NCI-H1930 (cell line): Measurements from ENCODE around the gene EPHX1.
"Not testable (repeated sequence)": the region's sequence is repeated elsewhere in the genome, so short reads cannot be mapped to it uniquely, and the experiment has no call there.

Source experiments
- DNase-seq, 2 experiments: peaks; one replicate each; lab custom pipeline; 2025; lab: John Stamatoyannopoulos, UW

Gene EPHX1

DNA sequence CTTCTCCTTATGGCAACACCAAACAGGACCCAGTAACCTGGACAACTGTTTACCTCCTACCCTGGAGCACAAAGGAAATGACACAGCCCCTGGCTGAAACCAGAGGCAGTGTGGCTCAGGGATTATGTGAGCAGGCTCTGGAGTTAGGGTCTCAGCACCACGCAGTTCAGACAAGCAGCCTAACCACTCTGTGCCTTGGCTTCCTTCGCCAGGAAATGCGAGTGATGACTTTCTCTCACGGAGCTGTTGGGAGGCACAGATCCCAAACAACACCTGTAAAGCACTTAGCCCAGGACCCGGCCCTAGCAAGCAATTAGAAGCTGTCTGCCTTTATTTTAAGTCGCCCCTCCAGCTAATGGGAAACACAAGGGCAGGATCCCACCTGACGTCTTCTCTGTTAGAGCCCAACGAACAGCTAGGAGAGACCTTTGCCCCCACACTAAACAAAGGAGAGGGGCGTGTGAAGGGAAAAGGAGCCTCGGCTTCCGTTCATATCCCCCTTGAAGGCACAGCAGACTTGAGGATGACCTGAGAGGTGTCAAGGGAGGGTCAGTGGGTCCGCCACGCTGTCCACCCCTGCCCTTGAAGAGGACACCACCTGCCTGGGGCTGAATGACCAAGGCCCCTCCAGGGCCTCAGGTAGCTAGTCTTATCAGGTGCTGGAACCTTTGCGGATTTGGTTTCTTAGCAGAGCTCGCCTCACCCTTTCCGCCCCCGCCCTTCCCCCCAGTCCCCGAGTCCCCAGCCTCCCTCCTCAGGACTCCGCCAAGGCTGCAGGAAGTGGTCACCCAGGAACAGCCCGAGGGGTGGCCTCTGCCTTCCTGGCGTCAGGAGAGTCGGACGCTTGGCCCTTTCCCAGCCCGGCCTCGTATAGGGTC lies 71.4 kb downstream of the EPHX1 start:
- DNase-seq = no peak

DNA sequence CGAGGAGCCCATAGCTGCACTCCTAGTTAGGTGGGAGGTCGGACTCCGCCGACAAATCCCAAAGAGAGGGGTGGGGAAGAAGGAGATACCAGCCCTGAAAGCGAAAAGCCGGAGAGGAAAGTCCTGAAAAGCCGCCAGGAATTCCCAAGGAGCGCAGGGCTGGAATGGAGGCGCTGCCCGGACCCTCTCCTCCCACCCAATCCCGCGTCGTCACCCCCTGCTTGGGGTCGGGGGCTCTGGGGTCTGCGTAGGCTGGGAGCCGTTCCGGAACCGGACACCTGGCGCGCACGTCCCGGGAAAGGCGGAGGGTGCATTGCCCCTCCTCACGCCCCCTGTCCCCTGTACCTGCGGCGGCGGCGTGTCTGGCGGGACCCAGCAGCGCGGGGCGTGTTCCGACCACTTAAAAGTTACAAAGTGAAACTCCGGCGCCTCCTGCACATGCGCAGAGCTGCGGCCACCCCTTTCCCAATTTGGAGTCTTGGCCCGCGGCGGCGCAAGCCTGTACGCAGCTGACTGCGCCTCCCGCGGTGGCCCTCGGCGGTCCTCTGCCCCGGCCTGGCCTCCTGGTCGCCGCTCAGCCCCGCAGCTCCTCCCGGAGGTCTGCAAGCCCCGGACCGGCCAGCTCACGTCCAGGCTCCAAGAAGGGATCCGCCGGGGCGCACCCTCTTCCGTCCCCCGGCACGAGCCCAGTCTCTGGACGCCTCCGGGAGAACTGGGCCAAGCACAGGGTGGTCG lies 72.2 kb downstream of the EPHX1 start, which contains the start of gene TMEM63A:
TSS of gene TMEM63A (minus strand) at position 422 of the 735 bp plus-strand sequence. CDS start 4,800 bp downstream, outside the sequence.
- no peak for DNase-seq

DNA sequence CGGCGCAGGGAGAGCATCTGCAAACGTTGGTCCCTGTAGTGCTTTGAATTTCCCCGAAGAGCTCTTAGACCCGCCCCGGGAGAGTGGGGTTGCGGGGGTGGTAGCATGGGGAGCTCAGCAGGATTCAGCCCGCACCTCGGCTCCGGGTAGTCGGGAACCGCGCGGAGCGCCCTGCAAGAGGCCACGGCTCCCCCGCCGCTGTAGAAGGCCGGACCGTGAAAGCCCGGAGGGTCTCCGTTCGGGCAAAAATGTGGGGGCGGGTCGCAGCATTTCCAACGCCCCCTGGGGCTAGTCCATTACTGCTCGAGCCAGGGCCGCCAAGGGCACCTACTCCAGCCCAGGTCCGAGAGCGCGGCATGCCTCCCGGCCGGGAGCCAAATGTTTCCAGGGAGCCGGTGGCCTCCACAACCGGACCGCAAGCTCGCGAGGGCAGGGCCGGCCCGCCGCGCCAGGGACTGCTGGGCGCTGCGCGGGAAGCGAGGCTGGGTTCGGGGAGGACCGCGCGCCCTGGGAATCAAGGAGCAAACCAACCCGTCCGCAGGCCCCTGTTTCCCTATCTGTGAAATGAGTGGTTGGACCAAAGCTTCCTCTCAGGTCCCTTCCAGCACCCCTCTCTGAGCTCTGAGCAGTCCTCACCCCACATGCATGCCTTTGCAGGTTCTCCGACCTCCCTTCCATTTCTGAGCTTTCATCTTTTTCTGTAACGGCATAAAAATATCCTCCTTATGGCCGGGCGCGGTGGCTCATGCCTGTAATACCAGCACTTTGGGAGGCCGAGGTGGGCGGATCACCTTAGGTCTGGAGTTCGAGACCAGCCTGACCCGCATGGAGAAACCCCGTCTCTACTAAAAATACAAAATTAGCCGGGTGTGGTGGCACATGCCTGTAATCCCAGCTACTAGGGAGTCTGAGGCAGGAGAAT lies 73.0 kb downstream of the EPHX1 start:
- no peak for DNase-seq

DNA sequence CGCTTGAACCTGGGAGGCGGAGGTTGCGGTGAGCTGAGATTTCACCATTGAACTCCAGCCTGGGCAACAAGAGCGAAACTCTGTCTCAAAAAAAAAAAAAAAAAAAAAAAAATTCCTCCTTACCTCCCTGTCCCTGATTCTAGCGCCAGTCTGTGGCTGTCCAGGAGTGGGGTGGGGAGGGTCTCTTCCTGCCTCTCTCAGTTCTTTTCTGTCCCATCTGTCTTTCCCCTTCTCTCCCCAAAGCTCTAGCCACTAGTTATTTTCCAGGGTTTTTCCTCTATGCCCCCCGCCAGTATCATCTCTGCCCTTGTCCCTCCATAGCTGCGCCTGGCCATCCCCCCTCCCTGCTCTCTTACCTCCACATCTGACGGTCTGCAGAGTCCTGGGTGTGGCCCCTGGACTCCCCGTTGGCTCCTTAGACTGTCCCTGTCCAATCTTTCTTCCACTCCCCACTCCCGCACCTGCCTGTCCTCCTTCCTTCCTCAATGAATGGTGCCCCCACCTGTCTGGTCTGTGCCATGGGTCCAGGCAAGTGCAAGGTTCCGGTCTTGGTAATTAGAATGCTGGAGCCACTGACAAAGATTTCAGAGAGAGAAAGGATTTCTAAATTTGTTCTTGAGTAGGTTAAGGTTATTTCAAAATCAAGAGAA lies 73.8 kb downstream of the EPHX1 start:
- DNase-seq = no peak

DNA sequence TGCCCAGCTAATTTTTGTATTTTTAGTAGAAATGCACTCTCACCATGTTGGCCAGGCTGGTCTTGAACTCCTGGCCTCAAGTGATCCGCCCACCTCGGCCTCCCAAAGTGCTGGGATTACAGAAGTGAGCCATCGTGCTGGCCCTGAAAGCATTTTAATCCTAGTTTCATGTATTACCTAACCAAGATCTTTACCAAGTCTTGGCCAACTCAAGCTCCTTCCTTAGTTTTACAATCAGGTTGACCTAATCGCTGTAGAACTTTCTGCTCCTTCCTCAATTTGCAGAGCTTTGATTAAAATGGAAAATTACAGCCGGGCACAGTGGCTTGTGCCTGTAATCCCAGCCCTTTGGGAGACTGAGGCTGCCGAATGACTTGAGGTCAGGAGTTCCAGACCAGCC lies 75.4 kb downstream of the EPHX1 start:
- no peak for DNase-seq

DNA sequence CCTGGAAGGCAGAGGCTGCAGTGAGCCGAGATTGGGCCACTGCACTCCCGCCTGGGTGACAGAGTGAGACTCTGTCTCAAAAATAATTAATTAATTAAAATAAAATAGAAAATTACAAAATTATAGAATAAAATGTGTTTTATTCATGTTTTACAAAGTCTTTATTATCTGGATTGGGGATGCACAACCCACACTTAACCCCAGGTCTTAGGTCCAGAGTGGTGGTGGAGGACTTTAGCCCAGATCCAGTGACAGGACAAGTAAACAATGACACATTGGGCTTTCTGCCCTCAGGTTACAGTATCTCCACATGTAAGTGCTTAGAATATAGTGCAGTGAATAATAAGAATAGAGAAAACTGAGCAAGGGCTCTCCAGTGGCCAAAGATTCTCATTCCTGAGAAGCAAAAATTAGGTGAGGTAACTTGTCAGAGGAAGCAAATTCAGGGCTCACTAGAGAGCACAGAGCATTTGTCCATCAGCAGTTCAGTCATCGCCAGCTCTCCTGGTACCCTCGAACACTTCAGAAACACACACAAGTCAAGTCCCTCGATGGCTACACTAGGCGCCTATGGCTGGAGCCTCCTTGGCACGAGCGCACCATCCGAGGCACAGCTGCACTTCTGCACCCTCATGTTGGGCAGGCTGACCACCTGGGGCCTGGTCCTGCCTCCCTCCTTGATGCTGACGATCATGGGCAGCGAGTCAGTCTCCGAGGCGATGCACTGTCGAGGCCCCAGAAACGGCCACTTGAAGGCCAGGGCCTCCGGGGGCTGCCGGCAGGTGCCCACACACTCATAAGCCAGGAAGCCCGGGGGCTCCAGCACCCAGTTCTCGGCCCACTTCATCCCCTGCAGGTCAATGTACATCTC lies 76.5 kb downstream of the EPHX1 start:
- DNase-seq = no peak

DNA sequence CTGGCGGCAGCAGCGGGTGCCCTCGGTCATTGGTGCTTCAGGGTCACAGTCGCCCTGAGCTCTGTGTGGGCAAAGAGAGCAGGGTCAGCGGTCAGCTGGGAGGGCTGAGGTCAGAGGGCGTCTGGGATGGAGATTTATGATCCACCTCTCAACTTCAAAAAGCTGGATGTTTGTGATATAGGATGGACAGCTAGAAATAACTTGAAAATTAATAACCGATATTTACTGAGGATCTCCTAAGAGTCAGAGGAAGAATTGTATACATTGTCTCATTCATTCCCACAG lies 77.0 kb downstream of the EPHX1 start:
- DNase-seq = no peak

DNA sequence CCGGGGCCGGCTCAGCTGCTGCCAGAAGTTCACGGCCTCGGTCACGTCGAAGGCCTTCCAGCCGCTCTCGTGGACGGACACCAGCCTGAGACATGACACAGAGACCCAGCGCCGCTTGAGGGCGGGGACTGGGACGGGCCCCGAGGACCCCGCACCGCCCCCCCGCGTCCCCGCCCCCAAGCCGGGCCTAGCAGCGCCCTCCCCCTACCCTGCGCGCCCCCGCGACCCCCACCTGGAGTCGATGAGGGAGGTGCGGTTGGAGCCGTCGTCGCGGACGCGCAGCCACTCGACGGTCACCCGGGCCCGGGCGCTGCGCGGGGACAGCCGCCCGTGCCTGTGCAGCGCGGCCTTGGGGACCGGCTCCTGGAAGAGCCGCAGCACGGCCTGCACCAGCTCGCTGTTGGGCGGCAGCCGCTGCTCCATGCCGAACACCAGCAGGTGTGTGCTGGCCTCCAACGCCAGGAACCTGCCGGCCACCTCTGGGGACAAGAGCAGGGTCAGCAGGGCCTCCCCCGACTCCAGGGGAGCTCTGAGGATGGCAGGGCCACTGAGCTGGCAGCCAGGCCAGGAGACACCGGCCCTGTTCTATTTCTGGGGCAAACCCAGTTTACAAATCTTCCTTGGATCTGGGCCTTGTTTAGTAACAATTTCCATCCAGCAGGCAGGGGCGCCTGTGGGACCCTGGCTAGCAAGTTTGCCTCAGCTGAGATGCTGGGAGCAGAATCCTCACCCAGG lies 77.8 kb downstream of the EPHX1 start:
- not testable (repeated sequence) for DNase-seq

DNA sequence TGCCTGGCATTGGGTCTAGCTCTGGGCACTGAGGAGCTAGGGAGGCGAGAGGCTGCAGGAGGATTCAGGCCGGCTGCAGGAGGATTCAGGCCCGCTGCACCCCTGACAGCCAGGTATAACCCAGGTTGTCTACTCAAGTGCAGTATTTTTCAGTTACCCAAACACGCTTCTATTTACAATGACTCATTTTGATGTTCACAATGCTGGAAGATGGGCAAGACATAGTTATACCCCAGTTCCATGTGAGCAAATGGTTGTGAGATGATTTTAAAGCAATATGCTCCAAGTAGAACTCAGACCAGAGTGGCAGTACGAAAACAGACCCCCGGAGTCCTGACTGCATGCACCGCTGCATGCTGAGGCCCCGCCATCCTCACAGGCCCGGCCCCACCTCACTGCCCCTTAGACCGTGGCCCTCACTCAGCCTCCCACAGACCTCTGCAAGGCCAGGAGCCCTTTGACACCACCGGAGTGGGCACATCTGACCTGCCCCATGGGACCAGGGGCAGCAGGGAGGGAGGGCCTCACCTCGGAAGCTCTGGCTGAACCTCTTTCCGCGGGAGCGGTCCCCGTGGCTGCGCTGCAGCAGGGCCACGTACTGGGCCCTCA lies 78.5 kb downstream of the EPHX1 start:
- DNase-seq = no peak

DNA sequence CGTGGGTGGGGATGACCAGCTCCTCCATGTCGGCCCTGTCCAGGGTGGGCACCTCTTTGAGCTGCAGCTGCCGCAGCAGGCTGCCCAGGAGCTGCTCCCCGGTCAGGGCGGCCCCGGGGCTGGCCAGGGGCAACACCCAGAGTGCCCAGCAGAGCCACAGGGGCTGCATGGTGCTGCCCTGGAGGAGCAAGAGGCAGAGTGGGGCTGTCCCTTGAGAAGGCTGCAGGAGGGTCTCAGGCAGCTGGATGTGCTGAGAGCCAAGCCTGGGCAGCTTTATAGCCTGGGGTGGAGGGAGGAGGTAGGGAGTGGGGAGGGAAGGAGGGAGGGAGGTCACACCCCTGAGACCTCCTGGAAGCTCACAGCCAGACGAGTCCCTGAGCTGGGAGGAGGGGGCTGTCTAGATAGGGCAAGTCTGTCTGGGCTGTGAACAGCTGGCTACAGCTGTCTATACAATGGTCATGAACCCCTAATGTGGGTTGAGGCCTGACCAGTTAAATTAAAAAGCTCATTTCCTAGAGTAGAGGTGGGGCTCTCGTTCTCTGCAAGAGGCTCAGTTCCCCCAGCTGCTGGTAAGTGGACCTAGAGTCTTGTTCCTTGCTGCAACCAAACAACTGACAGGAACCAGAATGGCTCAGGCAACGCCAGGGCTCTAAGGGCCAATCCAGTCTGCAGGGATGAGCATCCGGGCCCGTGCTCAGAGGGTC lies 79.1 kb downstream of the EPHX1 start, which contains the start of gene LEFTY1:
TSS of gene LEFTY1 (minus strand) at position 249 of the 704 bp plus-strand sequence. CDS start at position 169, 80 bp downstream.
- no peak for DNase-seq

DNA sequence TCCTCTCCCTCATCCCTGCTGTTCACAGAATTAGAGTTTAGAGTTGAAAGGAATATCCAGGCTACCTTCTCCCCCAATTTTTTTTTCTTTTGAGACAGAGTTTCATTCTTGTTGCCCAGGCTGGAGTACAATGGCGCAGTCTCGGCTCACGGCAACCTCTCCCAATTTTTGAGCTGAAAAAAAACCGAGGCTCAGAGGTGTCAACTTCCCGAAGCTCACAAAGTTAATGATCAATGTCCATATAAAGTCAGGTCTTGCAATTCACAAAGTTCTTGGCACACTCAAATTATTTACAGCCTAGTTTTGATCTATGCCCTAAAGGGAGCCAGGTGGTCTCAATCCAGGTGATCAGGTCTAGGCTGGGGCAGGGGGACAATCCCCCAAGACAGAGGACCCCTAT lies 79.8 kb downstream of the EPHX1 start:
- no peak for DNase-seq

DNA sequence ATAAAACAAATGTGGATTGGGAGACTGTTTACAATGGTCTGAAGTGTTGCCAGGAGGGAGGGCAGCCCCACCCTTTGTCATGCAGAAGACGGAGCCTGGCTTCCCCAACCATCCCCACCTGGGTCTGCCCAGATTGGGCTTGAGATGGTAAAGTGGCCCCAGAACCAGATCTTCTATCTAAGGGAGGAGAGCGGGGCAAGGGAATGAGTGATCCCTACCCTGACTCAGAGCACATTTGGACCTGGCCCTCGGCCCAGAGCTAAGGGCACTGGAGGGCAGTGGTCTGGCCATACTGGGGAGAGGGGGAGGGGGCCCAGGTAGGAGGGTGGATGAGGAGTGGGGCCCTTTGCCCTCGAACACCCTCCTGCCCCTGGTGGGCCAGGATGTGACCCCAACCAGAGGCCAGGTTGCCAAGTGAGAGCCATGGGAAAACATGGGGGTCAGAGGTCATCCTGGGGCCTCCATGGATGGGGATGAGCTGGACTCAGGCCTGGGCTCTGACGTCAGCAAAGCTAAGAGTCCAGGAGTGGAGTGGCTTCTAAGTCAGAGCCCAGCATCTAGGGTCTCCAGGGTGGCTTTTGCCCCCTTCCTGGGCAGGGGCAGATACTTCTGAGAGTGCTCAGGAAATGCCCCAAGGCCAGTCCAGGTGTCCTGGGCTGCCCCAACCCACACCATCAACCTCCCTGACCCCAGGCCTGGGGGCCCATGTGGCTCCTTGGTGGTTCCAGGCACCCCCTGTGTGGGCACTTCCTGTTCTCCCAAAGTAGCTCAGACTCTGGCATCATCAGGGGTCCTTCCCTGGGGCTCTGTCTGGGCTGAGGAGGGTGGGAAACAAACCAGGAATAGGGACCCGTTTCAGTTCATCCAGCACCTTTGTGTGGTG lies 80.7 kb downstream of the EPHX1 start:
- no peak for DNase-seq

DNA sequence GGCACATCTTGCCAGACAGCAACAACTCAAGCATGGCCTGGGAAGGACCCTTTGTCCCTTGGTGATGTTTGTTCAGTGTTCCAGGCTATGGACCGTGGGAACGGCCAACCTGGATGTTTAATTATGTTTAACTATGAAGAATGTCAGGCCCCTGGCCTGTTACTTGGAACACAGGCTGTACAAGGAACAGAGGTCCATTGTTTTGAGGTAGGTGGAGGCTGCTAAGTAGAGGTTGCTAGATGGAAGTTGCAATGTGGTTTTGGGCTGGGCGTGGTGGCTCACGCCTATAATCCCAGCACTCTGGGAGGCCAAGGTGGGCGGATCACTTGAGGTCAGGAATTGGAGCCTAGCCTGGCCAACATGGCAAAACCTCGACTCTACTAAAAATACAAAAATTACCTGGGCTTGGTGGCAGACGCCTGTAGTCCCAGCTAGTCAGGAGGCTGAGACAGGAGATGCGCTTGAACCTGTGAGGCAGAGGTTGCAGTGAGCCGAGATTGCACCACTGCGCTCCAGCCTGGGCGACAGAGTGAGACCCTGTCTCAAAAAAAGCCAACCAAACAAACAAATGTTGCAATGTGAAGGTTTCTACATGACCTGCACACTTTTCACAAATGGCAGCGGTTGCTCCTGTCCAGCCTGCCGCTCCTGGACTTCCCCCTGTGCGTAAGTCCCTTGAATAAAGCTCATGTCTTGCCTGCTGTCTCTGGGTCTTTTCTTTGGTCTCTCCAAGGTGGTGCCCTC lies 81.5 kb downstream of the EPHX1 start:
- DNase-seq = no peak

DNA sequence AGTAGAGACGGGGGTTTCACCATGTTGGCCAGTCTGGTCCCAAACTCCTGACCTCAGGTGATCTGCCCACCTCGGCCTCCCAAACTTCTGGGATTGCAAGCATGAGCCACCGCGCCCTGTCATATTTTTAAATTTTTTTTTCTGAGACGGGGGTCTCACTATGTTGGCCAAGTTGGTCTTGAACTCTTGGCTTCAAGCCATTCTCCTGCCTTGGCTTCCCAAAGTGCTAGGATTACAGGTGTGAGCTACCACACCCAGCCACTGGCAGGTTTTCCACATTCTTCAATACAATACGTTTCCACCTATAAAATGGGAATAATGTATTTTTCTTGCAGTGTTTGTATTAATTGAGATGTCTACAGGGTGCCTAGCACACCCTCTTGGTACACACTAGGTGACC lies 82.4 kb downstream of the EPHX1 start:
- no peak for DNase-seq
